Vagina (tissue), 2 donors: ENCODE results near the gene KIR3DL1.
"Not testable (repeated sequence)": the region's sequence is repeated elsewhere in the genome, so short reads cannot be mapped to it uniquely, and the experiment has no call there.

ENCODE experiments used
- POLR2A ChIP-seq, 2 donors: fragments of 450-650 bp; IDR thresholded peaks; one replicate each; pipeline ENCODE4 v1.6.1; 2017; ENCODE audit warnings: antibody characterized with exemption in 2 of 2, mild to moderate bottlenecking in 2 of 2, moderate library complexity in 2 of 2
- TF ChIP-seq, protein P1 (sequence below), 3 experiments: fragments of 450-650 bp in 2 of 3; fragments of 200-600 bp in 1 of 3; sonication (generic) in 1 of 3; IDR thresholded peaks; one replicate each; pipeline ENCODE4 v1.5.1; 2017 to 2019; ENCODE audit warnings: antibody characterized with exemption in 3 of 3, mild to moderate bottlenecking in 2 of 3, moderate library complexity in 2 of 3

DNA sequence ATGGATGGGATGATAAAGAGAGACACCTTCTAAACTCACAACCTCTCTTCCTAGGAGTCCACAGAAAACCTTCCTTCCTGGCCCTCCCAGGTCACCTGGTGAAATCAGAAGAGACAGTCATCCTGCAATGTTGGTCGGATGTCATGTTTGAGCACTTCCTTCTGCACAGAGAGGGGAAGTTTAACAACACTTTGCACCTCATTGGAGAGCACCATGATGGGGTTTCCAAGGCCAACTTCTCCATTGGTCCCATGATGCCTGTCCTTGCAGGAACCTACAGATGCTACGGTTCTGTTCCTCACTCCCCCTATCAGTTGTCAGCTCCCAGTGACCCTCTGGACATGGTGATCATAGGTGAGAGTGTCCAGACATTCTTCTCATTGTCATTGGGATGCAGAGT, 21.3 kb downstream of the KIR3DL1 start:
- TF ChIP-seq, protein P1, sequence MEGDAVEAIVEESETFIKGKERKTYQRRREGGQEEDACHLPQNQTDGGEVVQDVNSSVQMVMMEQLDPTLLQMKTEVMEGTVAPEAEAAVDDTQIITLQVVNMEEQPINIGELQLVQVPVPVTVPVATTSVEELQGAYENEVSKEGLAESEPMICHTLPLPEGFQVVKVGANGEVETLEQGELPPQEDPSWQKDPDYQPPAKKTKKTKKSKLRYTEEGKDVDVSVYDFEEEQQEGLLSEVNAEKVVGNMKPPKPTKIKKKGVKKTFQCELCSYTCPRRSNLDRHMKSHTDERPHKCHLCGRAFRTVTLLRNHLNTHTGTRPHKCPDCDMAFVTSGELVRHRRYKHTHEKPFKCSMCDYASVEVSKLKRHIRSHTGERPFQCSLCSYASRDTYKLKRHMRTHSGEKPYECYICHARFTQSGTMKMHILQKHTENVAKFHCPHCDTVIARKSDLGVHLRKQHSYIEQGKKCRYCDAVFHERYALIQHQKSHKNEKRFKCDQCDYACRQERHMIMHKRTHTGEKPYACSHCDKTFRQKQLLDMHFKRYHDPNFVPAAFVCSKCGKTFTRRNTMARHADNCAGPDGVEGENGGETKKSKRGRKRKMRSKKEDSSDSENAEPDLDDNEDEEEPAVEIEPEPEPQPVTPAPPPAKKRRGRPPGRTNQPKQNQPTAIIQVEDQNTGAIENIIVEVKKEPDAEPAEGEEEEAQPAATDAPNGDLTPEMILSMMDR (IDR thresholded peaks at IDR 0.05): not testable (repeated sequence)
- not testable (repeated sequence) for TF ChIP-seq POLR2A (IDR thresholded peaks at IDR 0.05)
